Measurements from ENCODE around the gene RIC8A. TPM values are rescaled to one million over a fixed set of nuclear protein-coding genes. Genes with fewer than 3 reads are reported as not detected.
A peak's percentile ranks its signal among the peaks of the same experiment; 100 is the strongest.
"Not testable (repeated sequence)": the region's sequence is repeated elsewhere in the genome, so short reads cannot be mapped to it uniquely, and the experiment has no call there.

RIC8A gene
- 137 TPM for polyA plus RNA-seq (2013, experiment 1 of 2; ENCODE audit: insufficient read length)
- 96.9 TPM for polyA plus RNA-seq (2013, experiment 2 of 2; ENCODE audit: insufficient read length)

DNA sequence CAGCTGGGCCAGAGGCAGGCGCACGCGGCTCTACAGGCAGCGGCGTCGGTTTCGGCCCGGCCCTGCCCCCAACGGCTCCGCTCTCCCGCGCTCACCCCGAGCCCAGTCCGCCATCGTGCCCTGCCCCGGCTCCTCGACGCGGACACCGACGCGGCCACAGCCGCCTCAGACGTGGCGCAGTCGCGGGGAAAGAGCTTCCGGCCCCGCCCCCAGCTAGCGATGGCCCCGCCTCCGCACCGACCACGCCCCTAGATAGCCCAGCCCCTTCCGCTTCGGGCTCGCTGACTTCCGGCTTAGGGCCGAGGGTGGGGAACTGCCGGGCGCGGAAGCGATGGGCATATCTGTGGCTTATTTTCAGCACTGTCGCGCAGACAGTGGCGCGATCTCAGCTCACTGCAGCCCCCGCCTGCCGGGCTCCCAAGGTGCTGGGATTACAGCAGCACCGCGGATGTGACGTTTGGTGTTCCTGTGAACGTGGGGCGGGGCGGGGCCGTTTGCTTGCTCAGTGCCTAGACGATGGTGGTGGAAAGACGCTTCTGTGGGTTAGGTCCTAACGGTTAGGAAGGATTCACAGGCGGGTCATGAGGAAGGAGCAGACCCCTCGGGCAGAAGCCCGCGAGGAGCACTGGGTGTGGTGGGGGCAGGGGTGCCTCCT is at the start of gene RIC8A, which contains the start of gene BET1L:
Gene RIC8A, plus strand, starts transcription at position 501 of the 655 bp plus-strand sequence. CDS start 1,147 bp downstream, outside the sequence.
Gene BET1L, minus strand, starts transcription at position 192 of the 655 bp plus-strand sequence. Its CDS starts 78 bp downstream, at position 114.
- peak; percentile 99 for DNase-seq

GRCh38 chr11:180242-180641 is 27.3 kb upstream of the RIC8A start:
- not testable (repeated sequence) for DNase-seq

DNA sequence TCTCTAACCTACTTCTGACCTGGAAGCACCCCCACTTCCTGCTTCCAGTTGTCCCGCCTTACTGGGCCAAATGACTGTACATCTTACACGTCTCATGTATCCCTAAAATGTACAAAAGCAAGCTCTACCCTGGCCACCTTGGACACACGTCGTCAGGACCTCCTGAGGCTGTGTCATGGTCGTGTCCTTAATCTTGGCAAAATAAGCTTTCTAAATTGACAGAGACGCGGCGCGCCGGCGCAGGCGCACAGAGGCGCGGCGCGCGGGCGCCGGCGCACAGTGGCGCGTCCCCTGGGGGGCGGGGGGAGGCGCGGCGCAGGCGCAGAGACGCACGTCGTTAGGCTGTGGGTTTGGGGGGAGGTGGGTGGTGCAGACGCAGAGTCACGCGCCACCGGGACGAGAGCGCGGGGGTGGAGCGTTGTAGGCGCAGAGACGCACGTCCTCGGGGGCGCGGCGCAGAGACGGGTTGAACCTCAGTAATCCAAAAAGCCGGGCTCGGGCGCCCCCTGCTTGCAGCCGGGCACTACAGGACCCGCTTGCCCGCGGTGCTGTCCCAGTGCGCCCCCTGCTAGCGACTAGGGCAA is 18.2 kb upstream of the RIC8A start:
- not testable (repeated sequence) for DNase-seq

DNA sequence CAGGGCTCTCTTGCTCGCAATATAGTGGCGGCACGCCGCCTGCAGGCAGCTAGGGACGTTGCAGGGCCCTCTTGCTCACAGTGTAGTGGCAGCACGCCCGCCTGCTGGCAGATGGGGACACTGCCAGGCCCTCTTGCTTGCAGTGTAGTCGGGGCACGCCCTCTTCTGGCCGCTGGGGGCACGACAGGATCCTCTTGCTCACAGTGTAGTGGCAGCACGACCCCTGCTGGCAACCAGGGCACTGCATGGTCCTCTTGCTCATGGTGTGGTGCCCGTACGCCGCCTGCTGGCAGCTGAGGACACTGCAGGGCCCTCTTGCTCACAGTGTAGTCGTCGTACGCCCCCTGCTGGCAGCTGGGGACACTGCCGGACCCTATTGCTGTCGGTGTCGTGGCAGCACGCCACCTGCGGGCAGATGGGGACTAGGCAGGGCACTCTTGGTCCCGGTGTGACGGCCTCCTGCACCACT is 17.6 kb upstream of the RIC8A start:
- not testable (repeated sequence) for DNase-seq

- DNase-seq, result not testable (repeated sequence)
Observed at GRCh38 chr11:190546-190945, 17.0 kb upstream of the RIC8A start.

GRCh38 chr11:191490-192478 is 15.7 kb upstream of the RIC8A start:
- not testable (repeated sequence) for DNase-seq

GRCh38 chr11:192674-193128 is 14.8 kb upstream of the RIC8A start, which contains the start of gene SCGB1C1:
Gene SCGB1C1 (plus strand): TSS chr11:193078. CDS start chr11:193100, 22 bp downstream.
- not testable (repeated sequence) for DNase-seq

DNA sequence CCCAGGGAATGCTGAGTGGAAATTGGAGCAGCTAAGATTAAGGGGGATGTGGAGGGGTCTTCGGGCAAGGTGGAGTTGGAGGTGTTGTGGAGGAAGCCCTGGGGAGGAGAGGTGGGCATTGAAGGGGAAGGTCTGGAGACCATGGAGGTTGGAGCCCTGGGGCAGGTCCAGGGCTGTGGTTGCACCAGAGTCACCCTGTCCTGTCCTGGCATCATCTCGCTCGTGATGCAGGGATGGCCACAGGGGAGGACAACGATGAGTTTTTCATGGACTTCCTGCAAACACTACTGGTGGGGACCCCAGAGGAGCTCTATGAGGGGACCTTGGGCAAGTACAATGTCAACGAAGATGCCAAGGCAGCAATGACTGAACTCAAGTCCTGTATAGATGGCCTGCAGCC is 14.0 kb upstream of the RIC8A start:
- DNase-seq, result not testable (repeated sequence)

GRCh38 chr11:196786-197731 is 10.4 kb upstream of the RIC8A start:
- no peak for DNase-seq

GRCh38 chr11:197741-198235 is 9.7 kb upstream of the RIC8A start:
- DNase-seq, result no peak

DNA sequence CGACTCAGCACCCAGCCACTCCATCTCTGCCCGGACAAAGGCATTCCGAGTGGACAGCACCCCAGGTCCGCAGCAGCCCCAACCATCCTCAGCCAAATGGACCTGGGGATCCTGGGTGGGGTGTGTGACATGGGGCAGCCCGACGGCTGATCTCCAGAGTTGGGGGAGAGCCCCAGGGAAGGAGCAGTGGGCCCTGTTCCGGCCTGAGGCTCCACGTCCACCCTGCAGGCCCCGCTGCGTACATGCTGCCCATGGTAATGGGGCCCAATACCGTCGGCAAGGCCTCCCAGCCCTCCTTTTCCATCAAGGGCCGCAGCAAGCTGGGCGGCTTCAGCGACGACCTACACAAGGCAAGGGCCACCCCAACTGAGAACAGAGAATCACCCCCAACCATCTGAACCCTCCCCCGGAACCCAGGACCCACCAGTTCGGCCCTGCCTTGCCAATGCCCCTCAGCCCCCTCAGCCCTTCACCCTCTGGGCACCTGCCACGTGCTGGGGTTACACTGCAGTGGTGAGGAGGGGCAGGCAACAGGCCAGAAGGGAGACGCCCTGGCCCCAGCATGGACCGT is 9.2 kb upstream of the RIC8A start:
- no peak for DNase-seq

DNA sequence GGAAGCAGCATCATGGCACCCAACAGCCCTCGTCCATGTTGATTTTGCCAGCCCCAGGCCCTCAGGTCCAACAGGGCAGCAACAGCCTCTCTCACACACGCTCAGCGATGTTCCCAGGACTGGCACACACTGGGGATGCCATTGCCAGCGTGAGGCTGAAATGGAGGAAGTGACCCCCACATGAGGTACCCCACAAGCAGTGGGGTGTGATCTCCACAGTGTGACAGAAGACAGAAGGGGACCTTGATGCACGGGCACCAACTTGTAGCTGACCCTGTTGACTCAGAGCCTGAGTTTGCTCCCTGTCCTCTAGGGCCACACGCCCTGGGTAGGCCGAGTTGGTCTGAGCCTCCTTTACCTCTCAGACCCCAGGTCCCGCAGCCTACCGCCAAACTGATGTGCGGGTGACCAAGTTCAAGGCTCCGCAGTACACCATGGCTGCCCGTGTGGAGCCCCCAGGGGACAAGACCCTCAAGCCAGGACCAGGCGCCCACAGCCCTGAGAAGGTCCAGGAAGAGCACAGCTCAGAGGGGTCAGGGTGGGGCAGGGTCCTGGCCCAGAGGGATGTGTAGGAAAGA is 8.4 kb upstream of the RIC8A start:
- no peak for DNase-seq

DNA sequence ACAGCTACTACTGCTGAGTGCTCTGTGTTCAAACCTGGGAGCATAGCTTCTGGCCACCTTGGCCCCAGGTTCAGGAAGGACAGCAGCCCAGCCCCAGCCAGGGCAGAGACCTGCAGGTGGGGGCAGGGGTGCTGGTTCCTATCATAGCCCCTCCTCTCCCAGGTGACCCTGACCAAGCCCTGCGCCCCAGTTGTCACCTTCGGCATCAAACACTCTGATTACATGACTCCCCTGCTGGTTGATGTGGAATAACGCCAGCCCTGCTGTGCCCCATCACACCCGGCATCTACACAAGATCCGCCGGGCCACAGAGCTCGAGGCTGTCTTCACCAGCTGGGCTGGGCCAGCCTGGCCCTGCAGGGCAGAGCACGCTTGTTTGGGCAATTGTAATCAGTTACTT is 7.7 kb upstream of the RIC8A start:
- DNase-seq, result no peak

DNA sequence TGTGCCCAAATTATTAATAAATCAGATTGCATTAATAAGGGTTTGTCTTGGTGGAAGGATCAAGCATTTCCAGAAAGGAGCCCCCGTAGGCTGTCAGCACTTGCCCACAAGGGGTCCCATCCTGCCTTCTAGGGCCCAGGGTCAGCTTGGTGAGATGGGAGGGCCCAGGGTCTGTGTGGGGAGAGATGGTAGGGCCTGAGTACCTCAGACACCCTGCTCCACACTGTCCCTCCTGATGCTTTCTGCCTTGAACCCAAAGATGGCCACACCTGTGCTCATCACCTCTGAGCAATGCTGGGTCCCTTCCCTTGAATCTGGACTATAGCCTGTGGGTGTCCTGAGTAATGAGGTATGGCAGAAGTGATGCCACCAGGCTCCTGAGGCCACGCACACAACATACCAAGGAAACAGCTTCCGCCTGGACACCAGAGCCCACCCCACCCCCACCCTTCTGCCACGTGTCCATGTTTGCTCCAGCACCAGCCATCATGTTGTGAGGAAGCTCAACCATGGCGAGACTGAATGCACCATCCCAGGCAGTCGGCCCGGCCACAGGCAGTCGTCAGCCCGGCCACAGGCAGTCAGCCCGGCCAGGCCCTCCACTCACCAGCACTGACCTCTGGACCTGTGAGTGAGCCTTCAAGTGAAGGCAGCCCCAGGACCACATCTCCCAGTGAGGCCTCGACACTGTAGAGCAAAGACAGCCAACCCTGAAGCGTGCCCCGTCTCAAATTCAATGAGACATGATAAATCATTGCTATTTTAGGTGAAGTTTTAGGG is 7.1 kb upstream of the RIC8A start:
- no peak for DNase-seq

GRCh38 chr11:201966-202365 is 5.5 kb upstream of the RIC8A start:
- no peak for DNase-seq

DNA sequence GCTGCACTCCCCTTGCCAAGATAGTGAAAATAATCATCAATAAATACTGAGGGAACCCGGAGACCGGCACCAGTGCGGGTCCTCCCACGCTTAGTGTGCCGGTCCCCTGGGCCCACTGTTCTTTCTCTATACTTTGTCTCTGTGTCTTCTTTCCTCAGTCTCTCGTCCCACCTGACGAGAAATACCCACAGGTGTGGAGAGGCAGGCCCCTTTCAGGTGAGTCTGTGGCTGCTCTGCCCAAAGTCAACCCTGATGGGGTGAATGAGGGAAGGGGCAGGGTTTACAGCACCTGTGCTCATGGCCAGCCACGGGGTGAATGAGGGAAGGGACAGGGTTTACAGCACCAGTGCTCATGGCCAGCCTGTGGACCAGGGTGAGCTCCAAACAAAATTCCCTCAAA is 5.0 kb upstream of the RIC8A start:
- no peak for DNase-seq

- no peak for DNase-seq
Observed at GRCh38 chr11:203056-203944, 4.2 kb upstream of the RIC8A start.

- DNase-seq, result no peak
Observed at GRCh38 chr11:203945-204586, 3.4 kb upstream of the RIC8A start.
